Measurements from ENCODE around the gene TMIE.

The TMIE gene

DNA sequence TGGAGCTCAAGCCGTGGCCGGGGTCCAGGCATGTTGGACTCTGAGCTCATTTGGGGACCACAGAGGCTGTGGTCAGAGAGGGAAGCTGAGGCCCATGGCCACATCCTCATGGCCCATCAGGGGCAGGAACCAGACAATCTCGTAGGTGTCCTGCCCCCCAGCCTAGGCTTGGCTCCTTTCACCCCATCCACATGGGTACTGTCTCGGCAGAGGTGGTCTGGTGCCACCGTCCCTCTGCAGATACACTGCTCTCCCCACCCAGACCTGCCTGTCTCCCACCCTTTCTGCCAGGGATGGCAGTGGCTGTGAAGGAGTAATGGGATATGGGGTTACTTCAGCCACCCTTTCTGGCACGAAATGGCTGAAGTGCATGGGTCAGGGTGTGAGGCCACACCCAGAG lies 8.5 kb downstream of the TMIE start:
- no peak for DNase-seq

DNA sequence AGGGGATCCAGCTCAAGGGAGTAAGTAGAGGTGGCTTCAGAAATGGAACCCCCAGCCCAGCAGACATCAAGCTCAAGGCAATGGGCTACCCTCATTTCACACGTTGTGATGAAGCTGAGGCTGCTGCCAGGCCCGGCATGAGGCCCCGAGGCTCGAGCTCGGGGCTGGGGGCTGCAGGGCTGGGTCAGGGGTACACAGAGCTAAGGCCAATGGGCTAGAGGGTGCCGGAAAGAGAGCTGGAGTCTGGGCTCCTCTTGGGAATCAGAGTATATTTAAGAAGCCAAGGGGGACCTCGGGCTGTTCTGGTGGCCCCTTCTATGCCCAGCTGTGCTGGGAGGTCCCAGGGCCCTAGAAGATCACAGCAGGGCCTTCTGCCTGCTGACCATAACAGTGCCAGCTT lies 9.0 kb downstream of the TMIE start:
- DNase-seq: no peak

DNA sequence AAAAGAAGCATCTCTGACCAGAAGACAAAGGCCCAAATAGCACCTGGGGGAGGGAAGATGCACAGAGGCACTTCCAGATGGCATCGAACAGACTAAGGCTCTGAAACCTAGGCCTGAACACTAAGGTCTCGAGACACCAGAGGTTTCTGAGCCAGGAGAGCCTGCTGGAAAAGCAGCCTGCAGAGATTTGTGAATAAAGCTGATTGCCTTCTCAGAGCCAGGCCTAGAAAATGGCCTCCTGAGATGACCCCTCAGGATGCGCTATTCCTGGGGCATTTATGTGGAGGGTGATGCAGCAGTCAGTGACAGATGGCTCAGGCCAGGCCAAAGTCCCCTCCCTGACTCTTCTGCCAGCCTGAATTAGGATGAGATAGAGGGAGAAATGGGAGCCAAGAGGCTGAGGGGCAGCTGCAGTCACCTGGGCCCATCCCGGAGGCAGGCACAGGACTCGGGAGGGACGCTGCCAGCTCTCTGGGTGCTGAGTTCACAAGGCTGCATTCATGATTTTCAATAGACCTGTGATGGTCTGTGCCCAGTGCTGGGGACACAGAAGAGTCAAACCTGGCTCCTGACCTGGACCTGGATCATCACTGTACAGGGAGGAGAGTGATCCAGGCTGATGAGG lies 9.6 kb downstream of the TMIE start:
- no peak for DNase-seq

DNA sequence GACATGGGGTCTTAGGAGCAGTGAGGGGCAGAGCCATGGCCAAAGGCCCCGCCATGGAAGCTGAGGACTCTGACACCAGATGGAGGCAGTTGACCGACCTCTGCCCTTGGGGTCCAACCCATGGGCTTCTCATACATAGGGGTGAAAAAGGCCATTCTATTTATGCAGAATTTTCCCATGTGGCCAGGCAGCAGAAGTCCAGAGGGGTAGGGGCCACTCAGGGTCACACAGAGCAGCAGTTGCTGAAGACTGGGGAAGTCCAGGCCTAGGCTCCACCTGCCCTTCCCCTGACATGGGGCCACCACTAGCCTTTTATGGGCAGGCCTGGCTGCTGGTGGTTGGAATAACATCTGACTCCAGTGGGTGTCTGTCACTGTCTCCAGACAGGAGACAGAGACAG lies 10.1 kb downstream of the TMIE start:
- DNase-seq: no peak

- DNase-seq: no peak
Measured at GRCh38 chr3:46711760-46712159, 10.6 kb downstream of the TMIE start.

DNA sequence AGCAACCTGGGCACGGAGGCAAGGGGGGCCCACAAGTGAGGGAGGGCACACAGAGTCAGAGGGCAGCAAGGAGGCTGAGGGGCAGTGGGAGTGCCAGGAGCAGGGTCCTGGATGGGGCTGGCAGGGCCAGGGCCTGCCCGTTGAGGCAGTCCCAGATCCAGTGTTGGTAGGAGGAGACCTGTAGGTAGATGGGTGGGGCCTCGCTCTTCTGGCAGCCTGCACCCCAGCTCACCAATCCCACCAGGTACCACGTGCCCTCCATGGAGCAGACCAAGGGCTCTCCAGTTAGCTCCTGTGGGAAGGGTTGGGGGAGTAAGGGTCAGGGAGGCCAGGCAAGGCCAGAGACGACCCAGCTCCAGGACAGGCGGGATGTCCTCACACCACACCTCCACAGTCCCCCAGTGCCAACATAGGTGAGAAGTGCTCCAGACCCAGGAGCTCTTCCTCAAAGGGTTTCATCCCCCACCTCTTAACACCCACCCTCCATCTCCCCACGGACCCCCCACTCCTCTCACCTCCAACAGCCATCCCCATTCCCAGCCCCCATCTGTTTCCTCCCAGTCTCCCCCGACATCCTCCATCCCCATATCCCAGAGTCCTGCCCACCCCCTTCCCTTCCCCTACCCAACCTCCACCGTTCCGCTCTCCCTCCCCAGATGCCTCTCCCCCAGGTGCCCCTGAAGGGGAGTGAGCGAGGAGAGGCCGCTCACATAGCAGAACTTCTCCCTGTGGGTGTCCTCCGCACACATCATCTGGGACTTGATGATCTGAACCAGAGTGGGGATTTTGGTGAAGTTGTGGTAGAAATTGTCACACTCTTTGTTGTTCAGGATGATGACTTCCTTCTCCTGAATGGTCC lies 11.2 kb downstream of the TMIE start:
- DNase-seq: no peak

DNA sequence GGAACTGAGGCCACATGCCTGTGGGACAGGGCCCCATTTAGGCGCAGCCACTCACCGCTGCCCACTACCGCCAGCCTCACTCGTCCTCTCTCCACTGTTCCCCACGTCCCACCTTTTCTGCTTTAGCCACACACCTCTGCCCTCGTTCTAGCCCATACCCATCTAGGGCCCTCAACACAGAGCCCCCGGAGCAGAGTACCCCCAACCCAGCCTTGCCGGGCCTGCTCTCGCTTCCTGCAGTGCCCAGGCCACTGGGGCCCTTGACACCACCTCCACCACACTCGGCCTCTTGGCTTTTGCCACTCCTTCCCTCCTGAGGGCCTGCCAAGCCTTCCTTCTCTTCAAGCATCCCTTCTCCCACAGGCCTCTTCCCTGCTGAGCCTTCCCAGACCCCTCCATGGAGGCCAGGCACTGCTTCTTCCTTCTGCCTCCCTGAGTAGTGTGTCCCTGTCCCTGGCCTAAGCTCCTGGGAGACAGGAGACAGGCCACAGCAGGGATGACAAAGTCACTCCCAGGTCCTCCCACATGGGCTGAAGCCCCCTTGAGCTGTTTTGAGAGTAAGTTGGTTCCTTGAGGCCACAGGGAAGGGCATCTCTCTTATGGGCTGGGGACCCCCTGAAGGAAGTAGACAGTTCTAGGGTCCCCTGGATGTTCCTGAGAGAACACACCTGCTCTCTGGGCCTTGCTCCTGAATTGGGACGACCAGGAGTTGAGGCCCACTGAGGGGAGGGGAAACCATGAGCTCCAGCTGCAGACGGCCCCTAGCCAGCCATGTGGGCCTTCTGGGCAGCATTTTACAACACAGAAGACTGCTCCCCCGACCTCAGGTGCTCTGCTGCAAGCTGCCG lies 12.1 kb downstream of the TMIE start:
- DNase-seq: no peak

DNA sequence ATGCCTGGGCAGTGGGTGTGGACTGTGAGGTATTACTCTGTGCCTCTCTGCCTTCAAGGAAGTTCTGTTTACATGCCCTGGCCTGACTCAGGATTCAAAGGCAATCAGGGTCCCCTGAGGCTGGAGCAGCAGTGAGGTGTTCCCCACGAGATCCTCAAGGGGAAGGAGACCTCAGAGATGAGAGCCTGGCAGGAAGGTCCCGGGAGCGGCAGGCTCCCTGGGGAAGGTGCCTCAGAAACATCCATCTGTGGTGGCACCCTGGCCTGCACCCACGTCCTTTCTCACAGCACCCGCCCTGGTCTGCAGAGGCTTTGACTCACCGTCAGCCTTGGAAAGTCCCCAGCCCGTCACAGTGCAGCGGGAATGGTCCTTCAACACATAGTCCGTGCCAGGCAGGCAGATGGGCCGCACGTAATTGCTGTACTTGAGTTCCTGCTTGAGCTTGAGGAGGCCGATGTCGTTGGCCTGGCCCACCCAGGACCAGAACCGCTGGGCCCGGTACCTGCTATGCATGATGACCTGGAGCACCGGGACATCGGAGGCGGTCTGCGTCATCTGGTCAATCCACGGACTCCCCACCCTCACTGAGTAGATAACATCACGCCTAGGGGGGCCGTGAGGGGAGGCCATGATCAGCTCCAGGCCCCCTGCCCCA lies 12.8 kb downstream of the TMIE start:
- no peak for DNase-seq

DNA sequence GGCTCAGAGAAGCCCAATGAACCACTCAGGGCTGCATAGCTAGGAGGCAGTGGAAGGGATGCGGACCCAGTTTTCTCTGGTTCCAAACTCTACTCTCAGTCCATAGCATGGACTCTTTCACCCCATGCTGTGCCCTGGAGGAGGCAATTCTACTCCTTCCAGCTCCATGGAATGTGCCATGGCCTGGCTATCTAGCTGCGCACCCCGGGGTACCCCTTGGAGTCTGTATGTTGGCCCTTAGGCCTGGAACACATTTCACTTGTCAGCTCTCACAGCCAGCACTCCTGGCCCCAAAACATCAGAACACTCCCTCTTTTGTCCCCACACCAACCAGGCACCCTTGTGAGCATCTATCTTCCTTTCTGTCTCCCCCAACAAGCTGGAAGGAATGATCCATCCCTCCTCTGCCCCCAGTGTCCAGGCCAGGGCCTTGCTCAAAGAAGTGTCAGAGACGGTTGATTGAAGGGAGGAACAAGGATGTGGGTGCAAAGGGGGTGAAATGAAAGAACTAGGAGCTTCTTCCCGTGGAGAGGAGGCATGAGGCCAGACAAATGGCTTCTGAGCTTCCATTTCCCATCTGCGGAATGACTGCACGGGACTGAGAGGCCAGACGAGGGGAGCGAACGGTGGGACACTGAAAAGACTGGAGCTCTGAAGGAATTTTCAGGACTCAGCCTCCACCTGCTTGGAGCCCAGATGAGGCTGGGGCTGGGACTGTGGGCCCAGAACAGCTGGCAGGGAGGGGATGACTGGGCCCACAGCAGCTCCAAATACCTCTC lies 13.7 kb downstream of the TMIE start:
- DNase-seq: no peak

DNA sequence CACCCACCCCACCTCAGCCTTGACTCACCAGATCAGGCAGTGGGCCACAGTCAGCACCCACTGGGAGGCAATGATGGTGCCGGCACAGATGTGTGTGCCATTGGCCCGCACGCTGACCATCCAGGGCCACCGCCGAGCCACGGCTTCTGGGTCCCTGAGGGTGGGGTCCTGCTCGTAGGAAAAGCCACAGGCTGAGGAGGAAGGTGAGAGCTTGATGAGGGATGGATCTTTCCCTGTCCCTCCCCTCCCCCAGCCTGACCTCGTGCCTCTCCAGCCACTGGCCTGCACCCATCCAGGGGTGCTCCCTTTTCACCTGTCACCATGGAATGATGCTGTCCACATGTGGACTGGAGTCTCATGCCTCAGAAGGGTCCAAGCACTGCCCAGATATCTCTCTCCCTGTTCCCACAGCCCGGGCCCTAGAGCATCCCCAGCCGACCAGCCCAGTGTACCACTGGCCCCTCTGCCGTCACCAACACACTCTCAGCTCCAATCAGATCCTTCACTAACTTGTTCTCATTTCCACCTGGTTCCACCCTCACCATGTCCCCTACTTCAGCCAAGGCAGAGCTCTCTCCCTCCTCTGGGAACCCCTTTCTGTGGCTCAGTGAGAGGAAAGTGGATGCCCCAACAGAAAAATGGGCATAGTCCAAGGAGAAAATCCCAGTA lies 14.4 kb downstream of the TMIE start:
- no peak for DNase-seq

- no peak for DNase-seq
Measured at GRCh38 chr3:46716461-46717441, 15.6 kb downstream of the TMIE start.

DNA sequence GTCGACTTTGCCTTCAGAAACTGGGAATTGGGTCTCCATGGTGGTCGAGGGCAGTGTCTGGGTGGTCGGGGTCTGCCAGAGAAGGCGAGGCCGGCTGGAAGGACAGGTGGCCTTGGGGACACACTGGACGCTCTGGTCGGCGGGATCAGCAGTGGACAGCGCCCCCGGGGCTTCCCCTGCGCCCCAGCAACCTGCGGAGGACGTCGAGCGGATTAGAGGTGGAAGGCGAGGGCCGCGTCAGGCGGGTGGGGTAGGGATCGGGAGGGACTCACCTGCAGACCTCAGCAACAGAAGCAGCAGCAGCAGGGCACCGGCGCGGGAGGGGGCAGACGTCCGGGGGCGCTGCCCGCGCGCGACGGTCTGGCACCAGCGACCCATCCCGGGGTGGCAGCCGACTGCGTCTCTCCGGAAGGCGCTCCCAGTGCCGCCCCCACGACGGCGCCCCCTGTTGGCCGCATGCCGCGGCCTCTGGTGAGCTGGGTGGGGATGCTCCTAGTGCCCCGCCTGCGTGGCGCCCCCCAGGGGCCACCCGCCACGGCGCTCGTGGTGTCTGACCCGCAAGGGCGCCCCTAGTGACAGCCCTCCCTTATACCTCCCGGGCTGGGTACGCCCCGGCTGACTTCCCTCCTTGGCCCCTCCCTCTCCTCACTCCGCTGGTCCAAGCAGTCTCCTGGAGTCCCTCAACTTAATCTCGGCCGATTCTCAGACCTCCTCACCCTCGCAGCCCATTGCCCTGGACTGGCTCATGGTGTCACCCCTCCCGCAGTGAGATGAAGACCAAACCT lies 16.4 kb downstream of the TMIE start, which contains the start of gene PRSS50:
PRSS50 (minus strand) TSS at position 423 of the 785 bp plus-strand sequence; CDS start at position 378, 45 bp downstream.
- no peak for DNase-seq

DNA sequence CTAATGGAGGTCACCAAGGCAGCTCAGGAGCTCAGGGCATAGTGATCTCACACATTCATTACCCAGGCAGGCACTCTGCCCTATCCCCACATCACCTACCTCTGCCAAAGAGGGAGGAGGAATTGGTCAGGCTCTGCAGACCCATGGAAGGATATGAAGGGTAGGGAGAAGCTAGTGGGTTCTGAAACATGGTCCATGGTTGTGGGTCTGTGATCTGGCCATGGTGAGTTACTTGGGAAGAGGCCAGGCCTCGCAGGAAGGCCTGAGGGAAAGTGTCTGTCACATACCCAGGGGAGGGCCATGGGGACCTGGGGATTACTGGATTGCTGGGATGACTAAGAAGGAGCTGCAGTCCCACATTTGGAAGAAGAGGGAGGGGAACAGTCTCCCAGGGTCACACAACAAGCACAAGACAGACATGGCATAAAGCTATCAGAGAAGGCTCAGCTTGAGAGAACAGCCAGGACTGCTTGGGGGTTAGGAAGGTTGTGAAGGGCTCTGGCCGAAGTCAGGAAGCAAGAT lies 17.9 kb downstream of the TMIE start:
- DNase-seq: no peak

DNA sequence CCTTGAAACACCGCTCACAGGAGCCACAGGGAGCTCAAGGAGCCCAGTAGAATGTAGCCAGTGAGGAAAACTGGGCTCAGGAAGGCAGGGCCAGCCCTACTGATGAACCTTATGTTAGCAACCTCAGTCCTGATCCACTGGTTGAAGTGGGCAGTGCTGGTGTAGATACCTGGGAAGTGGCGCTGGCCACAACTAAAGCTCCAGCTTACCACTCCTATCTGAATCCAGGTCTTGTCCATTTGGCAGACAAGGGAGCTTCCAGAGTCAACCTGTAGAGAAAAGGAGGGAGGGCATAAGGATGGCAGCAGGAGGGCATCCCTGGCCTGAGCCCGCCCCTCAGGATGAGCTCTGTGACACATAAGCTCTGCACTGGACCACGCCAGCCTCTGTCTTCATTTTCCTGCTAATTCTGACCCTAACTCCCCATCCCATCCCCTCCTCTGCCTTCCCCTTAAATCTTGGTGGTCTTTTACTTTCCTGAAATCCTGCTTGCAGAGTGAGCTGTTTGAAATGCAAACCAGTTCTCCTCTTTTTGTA lies 18.6 kb downstream of the TMIE start:
- DNase-seq: no peak

GRCh38 chr3:46721009-46721408 lies 19.8 kb downstream of the TMIE start:
- DNase-seq: no peak

- DNase-seq: no peak
Measured at GRCh38 chr3:46722443-46722842, 21.3 kb downstream of the TMIE start.

DNA sequence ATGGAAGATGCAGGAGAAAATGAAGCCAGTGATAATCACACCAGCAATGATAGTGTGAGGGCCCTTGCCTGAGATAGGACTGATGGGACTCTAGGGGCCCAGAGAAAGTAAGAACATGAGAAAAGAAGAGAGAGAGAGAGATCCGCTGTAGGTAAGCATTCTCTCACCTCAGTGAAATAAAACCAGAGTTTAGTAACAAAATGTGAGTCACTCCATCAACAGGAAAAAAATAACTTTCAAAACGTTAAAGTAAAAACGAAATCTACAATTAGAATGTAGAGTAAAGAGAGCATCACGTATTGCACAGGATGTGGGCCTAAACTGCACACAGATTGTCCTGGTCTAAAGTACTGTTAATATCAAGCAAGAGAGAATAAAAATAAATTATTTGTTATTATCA lies 23.2 kb downstream of the TMIE start:
- DNase-seq: no peak

GRCh38 chr3:46725621-46726314 lies 24.6 kb downstream of the TMIE start:
- DNase-seq: no peak
